SIG-M5 treated with dmso at 0.1 percent for 504 hours (cell line): Measurements from ENCODE around the gene ZNF616.
"Not testable (repeated sequence)": the region's sequence is repeated elsewhere in the genome, so short reads cannot be mapped to it uniquely, and the experiment has no call there.

ENCODE experiments used
- DNase-seq: peaks from one replicate; lab custom pipeline; 2025; ENCODE audit not compliant: unreplicated experiment; lab: John Stamatoyannopoulos, UW

Gene ZNF616

DNA sequence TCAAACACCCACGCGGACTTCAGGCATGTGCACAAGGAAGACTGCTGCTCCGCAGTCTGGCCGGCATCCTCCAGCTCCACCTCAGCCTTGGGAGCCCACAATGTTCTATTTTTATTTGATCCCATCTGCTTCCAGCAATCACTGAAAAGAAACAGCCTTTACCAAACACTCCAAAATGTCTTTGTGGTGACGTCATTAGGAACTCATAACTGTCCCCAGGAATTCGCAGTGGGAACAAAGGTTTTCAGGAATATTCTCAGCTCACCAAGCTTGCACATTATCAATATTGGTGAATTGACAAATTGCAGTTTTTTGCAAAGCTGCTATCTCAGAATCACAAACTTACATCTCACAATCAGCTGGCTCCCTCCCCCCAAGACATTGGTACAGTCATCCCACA, 29.0 kb downstream of the ZNF616 start:
- no peak for DNase-seq

DNA sequence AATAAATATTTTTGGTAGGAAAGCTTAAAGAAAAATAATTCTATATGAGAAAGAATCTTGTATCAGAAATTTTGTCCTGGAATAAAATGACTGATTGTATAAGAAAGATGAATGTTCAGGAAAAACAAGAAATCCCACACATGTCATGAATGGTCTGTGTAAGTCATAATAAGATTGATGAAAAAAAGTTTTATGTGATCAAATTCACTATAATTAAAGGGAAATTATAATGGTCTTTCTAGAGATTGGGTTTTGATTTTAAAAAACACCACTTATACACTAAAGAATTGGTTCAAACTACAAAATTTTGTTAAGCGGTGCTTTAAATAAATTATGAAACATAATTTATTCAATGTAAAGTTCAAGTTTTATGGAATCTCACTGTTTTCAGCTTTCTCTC, 37.0 kb downstream of the ZNF616 start:
- no peak for DNase-seq

DNA sequence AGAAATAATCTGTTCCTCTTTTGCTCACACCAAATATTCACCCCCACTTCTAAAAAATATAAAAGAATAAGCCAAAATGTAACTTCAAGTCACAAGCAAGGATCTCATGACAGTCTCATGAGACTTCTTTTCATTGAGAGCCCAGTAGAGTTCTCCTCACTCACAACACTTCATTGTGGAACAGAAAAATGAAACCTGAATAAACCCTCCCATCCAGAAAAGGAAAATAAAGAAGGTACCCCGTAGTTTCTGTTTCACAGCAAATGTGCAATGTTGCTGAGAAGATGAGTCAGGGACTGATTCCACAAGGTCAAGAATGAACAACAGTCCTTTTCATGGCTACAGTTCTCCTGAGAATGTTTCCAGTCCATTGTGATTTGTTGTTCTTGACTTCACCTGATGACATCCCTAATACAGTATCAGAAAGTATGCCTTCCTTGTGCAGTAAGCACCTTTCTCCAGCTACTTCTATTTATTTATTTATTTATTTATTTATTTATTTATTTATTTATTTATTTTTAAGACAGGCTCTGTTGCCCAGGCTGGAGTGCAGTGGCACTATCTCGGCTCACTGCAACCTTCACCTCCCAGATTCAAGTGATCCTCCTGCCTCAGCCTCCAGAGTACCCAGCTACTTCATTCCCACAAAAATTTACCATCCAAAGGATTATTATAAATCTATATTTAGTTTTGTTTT, 37.7 kb downstream of the ZNF616 start:
- DNase-seq: no peak

DNA sequence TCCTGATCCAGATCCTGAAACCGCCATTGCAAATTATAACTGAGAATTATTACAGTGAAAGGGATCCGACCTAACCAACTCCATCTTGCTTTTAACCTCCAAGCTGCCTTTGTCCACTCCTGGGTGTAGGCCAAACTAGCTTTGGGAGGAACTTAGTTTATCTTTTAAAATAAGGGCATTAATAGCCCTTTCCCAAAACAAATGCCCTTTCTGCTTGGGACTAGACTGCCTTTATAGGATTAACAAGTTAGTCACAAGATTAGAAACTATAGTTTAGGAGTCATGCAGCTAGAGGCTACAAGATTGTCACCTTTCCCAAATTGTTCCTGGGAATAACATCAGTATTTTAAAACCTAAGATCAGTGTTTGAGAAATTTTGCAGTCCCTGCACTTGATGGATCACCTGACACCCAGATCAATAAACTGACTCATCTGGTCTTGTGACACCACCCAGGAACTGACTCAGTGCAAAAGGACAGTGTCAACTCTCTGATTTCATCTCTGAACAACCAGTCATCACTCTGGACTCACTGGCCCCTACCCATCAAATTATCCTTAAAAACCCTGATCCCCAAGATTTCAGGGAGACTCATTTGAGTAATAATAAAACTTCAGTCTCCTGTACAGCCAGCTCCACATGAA, 40.1 kb downstream of the ZNF616 start:
- DNase-seq: no peak

DNA sequence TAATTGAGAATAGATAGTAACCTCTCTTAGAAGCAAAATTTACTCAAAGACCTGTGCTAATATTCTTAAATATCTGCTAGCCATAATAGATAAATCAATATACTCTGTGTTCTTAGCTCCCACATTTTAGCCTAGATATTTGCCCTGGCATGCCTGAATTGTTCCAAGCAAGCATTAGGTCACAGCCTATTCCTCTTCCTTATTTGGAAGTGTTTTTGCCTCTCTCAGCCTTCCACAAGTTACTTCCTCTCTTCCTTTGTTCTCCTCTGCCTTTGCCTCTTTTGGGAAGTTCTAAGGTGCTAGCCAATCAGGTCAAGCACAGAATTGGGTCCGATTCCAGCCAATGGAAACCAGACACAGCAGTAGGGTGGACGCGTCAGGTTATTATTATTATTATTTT, 43.3 kb downstream of the ZNF616 start:
- DNase-seq: not testable (repeated sequence)

DNA sequence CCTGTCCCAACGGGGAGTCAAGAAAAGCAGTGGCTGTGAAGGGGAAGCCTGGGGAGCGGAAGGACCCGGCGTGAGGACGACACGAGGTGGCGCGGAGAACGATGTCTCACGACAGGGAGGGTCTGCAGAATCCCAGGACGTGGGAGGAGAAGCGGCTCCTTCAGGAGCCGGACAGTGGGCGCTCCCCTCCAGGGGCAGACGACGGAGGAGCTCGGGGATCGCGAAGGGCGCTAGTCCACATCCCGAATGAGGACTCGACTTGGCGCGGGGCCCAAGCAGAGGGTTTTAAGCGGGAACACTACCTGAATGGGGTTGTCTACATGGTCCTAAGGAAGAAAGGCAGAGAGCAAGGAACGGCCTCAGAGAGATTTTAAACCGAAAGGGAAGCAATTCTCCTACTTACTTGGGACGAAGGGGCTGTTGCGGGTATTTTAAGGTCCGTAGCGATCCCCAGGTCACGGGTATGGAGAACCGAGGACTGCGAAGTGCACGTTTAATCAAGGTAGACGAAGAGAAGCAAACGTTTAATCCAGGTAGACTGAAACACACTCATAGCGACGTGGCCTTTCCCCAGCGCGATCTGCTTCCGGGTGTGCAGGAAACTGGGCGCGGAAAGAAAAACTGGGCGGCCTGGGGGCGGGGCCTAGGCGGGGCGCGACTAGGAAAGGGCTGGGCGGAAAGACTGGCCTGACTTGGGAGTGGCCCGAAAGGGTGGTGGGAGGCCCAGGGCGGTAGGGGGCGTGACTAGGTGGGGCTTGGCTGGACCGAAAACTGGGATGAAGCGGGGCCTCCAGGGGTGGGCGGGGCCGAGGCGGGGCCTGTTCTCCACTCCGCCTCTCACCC, 44.3 kb downstream of the ZNF616 start, which contains the start of gene ZNF841:
Gene ZNF841 (minus strand): TSS at position 594 of the 843 bp plus-strand sequence. CDS start 10,964 bp downstream, outside the sequence.
- DNase-seq: peak; percentile 26

DNA sequence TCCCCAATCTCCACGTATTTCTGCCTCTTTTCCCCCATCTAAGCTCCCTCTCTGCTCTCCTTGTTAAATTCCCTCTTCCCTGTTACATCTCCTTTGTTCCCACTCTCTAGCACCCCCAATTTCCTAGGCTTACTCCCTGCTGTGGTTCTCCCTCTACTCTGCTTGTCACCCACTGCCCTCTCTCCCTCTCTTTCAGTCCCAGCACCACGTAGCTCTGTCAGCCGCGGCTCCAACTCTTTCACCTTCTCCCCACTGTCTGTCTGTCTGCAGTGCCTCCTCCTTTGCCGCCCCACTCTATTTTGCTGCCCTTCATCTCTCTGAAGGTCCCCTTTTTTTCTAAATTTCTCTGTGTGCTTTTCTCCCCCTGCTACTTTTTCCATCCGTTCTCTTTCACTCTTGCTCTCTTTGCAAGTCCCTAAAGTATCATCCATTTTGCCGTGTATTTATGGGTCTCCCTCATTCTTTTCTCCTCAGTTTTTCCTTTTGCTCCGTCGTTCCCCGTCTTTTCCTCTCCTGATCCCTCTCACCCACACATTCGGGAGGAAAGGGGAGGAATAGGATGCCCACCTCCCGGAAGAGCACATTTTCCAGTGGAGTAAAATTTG, 45.1 kb downstream of the ZNF616 start:
- DNase-seq: no peak

DNA sequence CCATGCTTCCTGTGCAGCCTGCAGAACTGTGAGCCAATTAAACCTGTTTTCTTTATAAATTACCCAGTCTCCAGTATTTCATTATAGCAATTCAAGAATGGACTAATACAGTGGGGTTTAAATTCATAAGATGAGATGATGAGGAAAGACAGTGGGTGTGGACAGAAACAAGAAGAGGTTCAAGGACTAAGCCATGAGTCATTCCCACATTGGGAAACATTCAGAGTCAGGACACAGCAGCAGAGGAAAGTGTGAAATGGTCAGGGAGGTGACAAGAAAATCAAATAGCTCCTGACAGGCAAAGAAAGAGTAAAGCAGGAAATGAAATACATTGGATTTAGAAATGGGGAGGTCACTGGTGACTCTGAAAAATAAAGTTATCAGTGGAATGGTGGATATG, 53.3 kb downstream of the ZNF616 start:
- DNase-seq: no peak

DNA sequence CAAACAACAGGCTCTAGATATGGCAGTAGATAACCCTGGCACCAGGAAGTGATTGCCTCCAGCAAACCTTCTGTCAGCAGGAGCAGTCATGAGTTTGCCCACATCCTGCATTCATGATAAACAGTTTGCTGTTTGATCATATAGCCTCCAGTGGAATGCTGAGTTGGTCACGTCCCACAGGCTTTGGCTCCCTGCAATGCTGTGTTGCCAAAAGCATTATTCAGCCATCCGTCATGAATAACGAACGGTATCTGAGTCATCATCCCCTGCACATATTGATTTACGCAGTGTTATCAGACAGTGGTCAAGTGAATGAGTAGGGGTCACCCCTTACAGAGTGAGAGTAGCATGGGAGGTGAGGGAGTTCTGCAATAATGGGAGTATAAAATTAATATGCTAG, 69.2 kb downstream of the ZNF616 start:
- DNase-seq: no peak

DNA sequence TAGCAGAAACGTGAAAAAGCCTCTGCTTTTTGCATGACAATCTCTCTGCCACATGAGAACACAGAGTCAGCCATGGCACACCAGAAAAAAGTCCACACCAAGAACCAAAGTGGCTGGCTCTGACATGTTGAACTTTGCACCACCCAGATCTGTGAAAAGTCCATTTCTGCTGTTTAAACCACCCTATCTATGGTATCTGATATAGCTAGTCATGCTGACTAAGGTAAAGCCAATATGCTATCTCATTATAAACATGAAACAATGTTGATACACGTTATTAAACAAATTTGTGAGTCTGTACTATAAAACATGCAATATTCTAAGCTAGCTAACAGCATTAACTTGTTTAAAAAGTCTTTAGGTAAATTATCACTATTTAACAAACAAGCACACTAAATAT, 70.1 kb downstream of the ZNF616 start:
- DNase-seq: no peak

DNA sequence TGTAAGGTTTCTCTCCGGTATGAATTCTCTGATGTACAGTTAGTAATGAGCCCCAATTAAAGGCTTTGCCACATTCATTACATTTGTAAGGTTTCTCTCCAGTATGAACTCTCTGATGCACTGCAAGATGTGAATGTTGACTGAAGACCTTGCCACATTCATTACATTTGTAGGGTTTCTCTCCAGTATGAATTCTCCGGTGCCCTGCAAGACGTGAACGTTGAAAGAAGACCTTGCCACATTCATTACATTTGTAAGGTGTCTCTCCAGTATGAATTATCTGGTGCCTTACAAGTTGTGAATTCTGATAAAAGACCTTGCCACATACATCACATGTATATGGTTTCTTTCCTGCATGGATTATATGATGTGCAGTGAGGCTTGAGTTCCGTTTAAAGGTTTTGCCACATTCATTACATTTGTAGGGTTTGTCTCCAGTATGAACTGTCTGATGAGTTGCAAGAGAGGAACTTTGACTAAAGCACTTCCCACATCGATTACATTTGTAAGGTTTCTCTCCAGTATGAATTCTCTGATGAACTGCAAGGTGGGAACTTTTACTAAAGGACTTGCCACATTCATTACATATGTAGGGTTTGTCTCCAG, 73.4 kb downstream of the ZNF616 start:
- DNase-seq: no peak

DNA sequence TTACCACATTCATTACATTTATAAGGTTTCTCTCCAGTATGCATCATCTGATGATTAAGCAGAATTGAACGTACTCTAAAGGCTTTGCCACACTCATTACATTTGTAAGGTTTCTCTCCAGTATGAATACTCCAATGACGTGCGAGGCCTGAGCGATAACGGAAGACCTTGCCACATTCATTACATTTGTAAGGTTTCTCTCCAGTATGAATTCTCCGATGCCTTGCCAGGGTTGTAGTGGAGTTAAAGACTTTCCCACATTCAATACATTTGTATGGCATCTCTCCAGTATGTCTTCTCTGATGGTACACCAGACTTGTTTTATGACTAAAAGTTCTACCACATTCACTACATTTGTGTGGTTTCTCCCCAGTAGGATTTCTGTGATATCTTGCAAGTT, 74.3 kb downstream of the ZNF616 start:
- DNase-seq: no peak
